Esophagus squamous epithelium (tissue), 4 donors: ENCODE measurements around the gene STRADB.

Experiments used
- CTCF ChIP-seq, 6 experiments: fragments of 450-650 bp in 4 of 6; fragments of 200-600 bp in 2 of 6; sonication (generic) in 2 of 6; IDR thresholded peaks; one replicate each; pipeline ENCODE4 v1.5.1; 2016 to 2019; ENCODE audit warnings: antibody characterized with exemption in 6 of 6, mild to moderate bottlenecking in 4 of 6, moderate library complexity in 4 of 6
- POLR2A ChIP-seq, 4 donors: fragments of 450-650 bp; IDR thresholded peaks; one replicate each; pipeline ENCODE4 v1.6.1; 2017; ENCODE audit warnings: antibody characterized with exemption in 4 of 4, mild to moderate bottlenecking in 4 of 4, moderate library complexity in 3 of 4

GRCh38 chr2:201420442-201421113 lies 31.0 kb upstream of the STRADB start:
- no peak for TF ChIP-seq POLR2A (IDR thresholded peaks at IDR 0.05)
- no peak for TF ChIP-seq CTCF (IDR thresholded peaks at IDR 0.05)
